GM12865 (cell line): ENCODE results near the gene SIK2.
"Not testable (repeated sequence)": the region's sequence is repeated elsewhere in the genome, so short reads cannot be mapped to it uniquely, and the experiment has no call there.

Source experiments
- DNase-seq: peaks from one replicate; pipeline ENCODE4 v3.0.0; 2010; ENCODE audit warnings: low read depth
- H3K4me3 ChIP-seq: 2 replicates; pipeline ENCODE4 v1.5.1; 2011; ENCODE audit warnings: mild to moderate bottlenecking, low read depth, low read length, control low read depth
- TF ChIP-seq, protein P1 (sequence below): IDR thresholded peaks from 2 replicates; pipeline ENCODE4 v1.5.1; 2011; ENCODE audit warnings: low read length, control low read depth, low read depth, inconsistent platforms; ENCODE audit not compliant: insufficient read depth; ENCODE audit errors: missing control alignments

SIK2 gene

DNA sequence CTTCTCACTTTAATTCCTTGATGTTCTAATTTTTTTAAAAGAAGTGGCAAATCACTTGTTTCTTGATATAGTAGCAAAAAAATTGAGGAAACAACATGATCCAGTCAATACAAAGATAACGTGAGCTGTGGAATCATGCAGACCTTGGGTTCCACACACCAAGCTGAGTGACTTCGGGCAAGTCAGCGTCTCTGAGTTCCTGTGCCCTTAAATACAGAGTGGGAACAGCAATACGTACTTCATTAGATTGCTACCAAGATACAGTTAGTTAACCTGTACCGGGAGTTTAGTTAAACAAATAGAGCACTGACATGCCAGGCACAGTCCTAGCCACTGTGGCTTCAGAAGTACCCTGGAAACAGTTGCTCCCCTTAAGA lies 105.4 kb downstream of the SIK2 start:
- no peak overlapping the region for H3K4me3 ChIP-seq
- TF ChIP-seq, protein P1, sequence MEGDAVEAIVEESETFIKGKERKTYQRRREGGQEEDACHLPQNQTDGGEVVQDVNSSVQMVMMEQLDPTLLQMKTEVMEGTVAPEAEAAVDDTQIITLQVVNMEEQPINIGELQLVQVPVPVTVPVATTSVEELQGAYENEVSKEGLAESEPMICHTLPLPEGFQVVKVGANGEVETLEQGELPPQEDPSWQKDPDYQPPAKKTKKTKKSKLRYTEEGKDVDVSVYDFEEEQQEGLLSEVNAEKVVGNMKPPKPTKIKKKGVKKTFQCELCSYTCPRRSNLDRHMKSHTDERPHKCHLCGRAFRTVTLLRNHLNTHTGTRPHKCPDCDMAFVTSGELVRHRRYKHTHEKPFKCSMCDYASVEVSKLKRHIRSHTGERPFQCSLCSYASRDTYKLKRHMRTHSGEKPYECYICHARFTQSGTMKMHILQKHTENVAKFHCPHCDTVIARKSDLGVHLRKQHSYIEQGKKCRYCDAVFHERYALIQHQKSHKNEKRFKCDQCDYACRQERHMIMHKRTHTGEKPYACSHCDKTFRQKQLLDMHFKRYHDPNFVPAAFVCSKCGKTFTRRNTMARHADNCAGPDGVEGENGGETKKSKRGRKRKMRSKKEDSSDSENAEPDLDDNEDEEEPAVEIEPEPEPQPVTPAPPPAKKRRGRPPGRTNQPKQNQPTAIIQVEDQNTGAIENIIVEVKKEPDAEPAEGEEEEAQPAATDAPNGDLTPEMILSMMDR: no peak
- DNase-seq: no peak

DNA sequence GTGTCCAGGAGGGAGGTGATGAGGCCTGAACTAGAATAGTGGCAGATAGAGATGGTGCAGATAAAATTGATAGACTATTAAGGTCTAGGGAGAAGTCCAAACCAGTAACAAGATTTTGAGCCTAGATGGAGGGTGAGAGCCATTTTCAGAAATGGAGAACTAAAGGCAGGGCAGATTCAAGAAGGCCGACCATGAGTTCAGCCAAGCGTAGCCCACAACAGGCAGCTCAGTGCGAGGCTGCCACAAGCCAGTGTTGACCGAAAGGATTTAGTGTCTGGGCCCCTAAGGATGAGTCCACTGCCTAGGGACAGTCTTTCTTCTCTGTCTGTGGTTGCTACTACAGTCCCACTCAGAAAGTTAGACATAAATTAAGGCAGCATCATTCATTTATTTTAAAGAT lies 112.3 kb downstream of the SIK2 start:
- TF ChIP-seq, protein P1: no peak
- no peak overlapping the region for H3K4me3 ChIP-seq
- DNase-seq: no peak

DNA sequence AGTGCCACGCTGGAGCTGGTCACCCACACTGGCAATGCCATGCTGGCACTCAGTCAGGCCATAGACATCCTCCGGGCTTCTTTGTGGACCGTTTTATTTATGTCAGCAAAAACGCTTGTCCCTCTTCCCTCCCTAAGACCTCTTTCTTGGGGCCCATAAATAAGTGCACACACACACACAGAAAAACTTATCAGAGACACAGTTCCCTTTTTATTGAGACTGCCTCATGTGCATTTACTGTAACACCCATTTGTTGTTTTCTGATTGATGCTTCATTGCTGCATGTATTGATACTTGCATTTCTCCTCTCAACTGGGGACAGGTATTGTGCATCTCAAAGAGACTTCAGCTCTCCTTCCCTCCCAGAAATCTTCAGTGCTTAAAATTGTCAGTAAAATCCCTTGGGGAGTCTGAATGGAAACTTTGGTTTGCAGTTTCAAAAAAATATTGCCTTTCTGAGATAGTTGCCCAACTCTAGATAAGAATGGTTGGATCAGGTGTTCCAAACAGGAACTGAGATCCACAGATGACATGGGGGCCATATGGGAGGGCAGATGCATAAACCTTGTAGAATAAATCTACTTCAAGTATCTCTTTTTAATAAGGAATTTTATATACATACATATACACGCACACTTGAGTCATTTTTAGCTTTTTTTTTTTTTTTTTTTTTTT lies 113.0 kb downstream of the SIK2 start:
- H3K4me3 ChIP-seq: no peak overlapping the region
- DNase-seq: no peak
- TF ChIP-seq, protein P1: no peak

DNA sequence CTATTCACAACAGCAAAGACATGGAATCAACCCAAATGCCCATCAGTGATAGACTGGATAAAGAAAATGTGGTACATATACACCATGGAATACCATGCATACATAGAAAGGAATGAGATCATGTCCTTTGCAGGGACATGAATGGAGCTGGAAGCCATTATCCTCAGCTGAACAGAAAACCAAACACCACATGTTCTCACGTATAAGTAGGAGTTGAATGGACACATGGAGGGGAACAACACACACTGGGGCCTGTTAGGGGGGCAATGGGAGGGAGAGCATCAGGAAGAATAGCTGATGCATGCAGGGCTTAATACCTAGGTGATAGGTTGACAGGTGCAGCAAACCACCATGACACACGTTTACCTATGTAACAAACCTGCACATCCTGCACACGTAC lies 115.4 kb downstream of the SIK2 start:
- not testable (repeated sequence) for DNase-seq

DNA sequence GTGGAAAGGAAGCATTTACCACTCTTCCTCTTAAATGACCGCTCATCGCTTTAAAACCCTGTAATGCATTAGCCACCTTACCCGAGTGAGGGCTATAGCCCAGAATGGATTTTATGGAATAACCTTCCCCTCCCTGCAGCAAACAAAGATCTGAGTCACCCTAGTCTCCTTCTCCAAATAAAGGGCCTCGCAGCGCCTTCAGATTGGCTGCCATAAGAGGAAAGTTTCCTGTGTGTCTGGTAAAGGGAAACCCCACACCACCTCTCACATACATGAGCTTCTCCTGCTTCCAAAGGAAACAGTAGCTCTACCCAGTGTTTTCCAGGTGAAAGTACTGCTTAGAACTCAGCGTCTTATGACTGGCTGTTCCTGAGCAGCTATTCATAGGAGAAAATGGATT lies 116.2 kb downstream of the SIK2 start:
- no peak for DNase-seq
- H3K4me3 ChIP-seq: no peak overlapping the region
- TF ChIP-seq, protein P1: no peak

More for the DNA sequence above, 115.4 kb downstream of the SIK2 start:
- H3K4me3 ChIP-seq: not testable (repeated sequence)

DNA sequence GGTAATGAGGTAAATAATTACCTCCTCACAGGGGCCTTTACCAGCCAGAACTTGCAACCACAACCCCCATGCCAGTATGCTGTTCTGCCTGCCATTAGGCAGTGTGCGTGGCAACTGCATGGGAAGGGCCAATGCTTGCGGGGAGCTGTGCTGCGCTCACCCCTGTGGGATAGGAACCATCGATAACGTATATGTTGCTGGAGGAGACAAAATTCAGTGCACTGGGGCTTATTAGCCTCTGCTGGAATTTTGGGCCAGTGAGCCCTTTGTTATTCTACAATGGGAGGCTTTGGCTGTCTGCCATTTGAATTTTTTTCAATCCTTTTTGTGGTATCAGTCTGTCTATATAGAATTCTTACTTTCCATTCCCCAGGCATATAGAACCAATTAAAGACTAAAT lies 116.6 kb downstream of the SIK2 start:
- DNase-seq: no peak
- TF ChIP-seq, protein P1: no peak
- no peak overlapping the region for H3K4me3 ChIP-seq

DNA sequence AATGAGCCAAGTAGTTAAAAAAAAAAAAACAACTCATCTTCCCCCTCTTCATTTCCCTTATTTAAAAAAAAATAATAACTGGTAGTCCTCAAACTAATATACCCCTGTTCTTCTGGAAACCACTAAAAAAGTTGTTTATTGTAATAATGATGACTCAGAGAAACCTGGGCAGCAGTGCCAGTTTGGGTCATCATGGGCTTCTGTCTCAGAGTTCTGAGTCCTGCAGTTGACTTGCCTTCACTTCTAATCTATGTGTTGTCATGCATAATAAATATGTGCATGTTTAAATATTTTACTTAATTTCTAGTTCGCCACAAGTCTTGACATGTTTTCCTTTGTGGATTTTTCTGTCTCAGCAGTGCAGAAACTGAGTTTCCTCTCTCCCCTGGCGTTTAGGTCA lies 117.1 kb downstream of the SIK2 start:
- H3K4me3 ChIP-seq: no peak overlapping the region
- DNase-seq: no peak
- TF ChIP-seq, protein P1: no peak
